Measurements from ENCODE around the gene CD80. TPM values are rescaled to one million over a fixed set of nuclear protein-coding genes. Genes with fewer than 3 reads are reported as not detected.

Gene CD80
- total and polyA plus RNA-seq, 10 of the 15 experiments (the other 5 are each of a cell fraction or from before 2014, with no cell fraction given): 41.4 to 137 (median 58.1) TPM

GRCh38 chr3:119600732-119601131 is 41.3 kb upstream of the CD80 start (continued):
- no peak for TF ChIP-seq E2F4 (IDR thresholded peaks at IDR 0.05; ENCODE audit: low read depth, low read length)
- TF ChIP-seq RCOR1 (conservative IDR thresholded peaks at IDR 0.05; ENCODE audit: low read depth, low read length): no peak
- TF ChIP-seq CBX5 (IDR thresholded peaks at IDR 0.05; ENCODE audit: low read depth): 0 out of 2 replicates have a peak, but pooled peaks have one; percentile 66
- TF ChIP-seq RAD51 (IDR thresholded peaks at IDR 0.05): 0 out of 2 replicates have a peak, but pooled peaks have one; percentile 14
- TF ChIP-seq MLLT1 (IDR thresholded peaks at IDR 0.05): peak; percentile 16; the same call in 1 of the 2 replicates
- TF ChIP-seq GATAD2B (conservative IDR thresholded peaks at IDR 0.05; ENCODE audit: low read depth): peak; percentile 80; the same call in 1 of the 2 replicates
- no peak for TF ChIP-seq PBX3 (IDR thresholded peaks at IDR 0.05; ENCODE audit: insufficient replicate concordance, low read depth, low read length)
- TF ChIP-seq TAF1 (IDR thresholded peaks at IDR 0.05; ENCODE audit: borderline replicate concordance, low read depth, low read length): peak; percentile 22
- TF ChIP-seq FOXM1 (IDR thresholded peaks at IDR 0.05; ENCODE audit: low read depth, low read length): no peak
- TF ChIP-seq TCF3 (IDR thresholded peaks at IDR 0.05; ENCODE audit: borderline replicate concordance, insufficient read depth, low read depth, low read length): no peak
- no peak for TF ChIP-seq BCLAF1 (IDR thresholded peaks at IDR 0.05)
- peak; percentile 44; the same call in 1 of the 2 replicates for TF ChIP-seq RUNX3 (IDR thresholded peaks at IDR 0.05; ENCODE audit: low read length)
- no peak for TF ChIP-seq MTA3 (IDR thresholded peaks at IDR 0.05; ENCODE audit: borderline replicate concordance, low read length)
- no peak for TF ChIP-seq ZZZ3 (IDR thresholded peaks at IDR 0.05; ENCODE audit: control insufficient read depth, insufficient read length, low read depth)
- no peak for TF ChIP-seq ZSCAN29 (IDR thresholded peaks at IDR 0.05)
- TF ChIP-seq ZNF24 (IDR thresholded peaks at IDR 0.05): no peak; the same call in 1 of the 2 replicates
- no peak for TF ChIP-seq CHD1 (IDR thresholded peaks at IDR 0.05; ENCODE audit: low read depth, low read length)
- no peak for TF ChIP-seq PRDM15 (CRISPR knock-in tag; IDR thresholded peaks at IDR 0.05)
- TF ChIP-seq IRF5 (IDR thresholded peaks at IDR 0.05; ENCODE audit: borderline replicate concordance): no peak
